ENCODE measurements around the gene NTN4. TPM values are rescaled to one million over a fixed set of nuclear protein-coding genes. Genes with fewer than 3 reads are reported as not detected.

Gene NTN4
- total and polyA plus RNA-seq, 12 donors = 10.1 to 62.5 (median 42.4) TPM

DNA sequence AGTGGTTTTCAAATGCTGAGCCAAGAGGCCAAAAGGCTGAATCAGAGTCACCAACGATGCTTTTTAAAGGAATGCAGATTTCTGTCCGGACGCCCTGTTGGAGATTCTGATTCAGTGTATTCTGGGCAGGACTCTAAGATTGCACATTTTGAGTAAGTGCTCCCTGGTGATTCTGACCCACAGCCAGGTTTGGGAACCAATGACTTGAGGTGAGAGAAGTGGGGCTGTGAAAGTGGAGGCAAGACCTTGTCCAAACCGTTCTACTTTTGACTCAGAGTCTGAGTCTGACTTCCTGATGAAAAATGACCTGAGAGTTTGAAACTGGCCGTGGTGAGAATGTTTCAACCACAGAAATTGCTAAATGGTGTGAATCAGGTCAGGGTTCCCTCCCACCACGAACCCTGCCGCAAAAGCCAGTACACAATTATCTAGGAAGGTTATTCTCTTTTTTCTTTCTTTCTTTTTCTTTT, 90.2 kb downstream of the NTN4 start:
- intact Hi-C loops (cut with DNase I) = no loop called here
- peak in 4 of 7 donors; percentile 22 to 42 (median 26) for DNase-seq
- H3K4me3 ChIP-seq = peak overlapping the region in 1 of 4 donors; percentile 9
- TF ChIP-seq, protein P1, sequence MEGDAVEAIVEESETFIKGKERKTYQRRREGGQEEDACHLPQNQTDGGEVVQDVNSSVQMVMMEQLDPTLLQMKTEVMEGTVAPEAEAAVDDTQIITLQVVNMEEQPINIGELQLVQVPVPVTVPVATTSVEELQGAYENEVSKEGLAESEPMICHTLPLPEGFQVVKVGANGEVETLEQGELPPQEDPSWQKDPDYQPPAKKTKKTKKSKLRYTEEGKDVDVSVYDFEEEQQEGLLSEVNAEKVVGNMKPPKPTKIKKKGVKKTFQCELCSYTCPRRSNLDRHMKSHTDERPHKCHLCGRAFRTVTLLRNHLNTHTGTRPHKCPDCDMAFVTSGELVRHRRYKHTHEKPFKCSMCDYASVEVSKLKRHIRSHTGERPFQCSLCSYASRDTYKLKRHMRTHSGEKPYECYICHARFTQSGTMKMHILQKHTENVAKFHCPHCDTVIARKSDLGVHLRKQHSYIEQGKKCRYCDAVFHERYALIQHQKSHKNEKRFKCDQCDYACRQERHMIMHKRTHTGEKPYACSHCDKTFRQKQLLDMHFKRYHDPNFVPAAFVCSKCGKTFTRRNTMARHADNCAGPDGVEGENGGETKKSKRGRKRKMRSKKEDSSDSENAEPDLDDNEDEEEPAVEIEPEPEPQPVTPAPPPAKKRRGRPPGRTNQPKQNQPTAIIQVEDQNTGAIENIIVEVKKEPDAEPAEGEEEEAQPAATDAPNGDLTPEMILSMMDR (IDR thresholded peaks at IDR 0.05) = no peak
- no peak for TF ChIP-seq POLR2A (IDR thresholded peaks at IDR 0.05)
- H3K4me1 ChIP-seq (replicated peaks in 1 of 2) = peaks cover 0 to 3% of the 10 kb centered on the region in 2 donors
- WGBS, 4 donors = 22 to 38% (median 33%) methylated on average over 7 of the region's 7 CpGs
- H3K27me3 ChIP-seq = no peaks in the 10 kb centered on the region
- H3K36me3 ChIP-seq (replicated peaks in 1 of 2) = no peaks in the 10 kb centered on the region
- no peaks in the 10 kb centered on the region for H3K9me3 ChIP-seq (replicated peaks in 1 of 3)
- H3K27ac ChIP-seq = peak overlapping the region in 1 of 5 donors; percentile 66

DNA sequence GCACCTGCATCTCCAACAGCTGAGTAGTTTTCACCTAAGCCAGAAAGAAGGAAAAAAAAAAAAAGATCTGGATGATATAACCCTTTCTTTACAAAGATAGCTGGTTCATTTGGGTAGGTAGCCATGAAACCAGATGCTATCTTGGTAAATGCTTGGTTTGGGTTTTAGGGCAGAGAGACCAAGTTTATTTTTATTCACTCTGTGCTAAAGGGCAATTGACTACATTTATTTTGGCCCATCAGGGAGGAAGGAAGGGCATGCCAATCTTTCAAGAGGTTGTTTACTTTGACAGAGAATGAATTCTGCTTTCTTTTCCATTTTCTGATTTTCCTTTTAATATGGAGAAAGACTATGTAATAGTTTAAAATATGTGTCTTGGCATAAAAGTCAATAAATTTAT, 91.0 kb downstream of the NTN4 start:
- peaks cover 2 to 3% of the 10 kb centered on the region in 2 donors for H3K4me1 ChIP-seq (replicated peaks in 1 of 2)
- TF ChIP-seq, protein P1 (IDR thresholded peaks at IDR 0.05) = no peak
- TF ChIP-seq POLR2A (IDR thresholded peaks at IDR 0.05) = no peak
- intact Hi-C loops (cut with DNase I) = no loop called here
- DNase-seq = no peak
- H3K27ac ChIP-seq = no peak overlapping the region
- no peak overlapping the region for H3K4me3 ChIP-seq
- H3K9me3 ChIP-seq (replicated peaks in 1 of 3) = no peaks in the 10 kb centered on the region
- no peaks in the 10 kb centered on the region for H3K36me3 ChIP-seq (replicated peaks in 1 of 2)
- no peaks in the 10 kb centered on the region for H3K27me3 ChIP-seq

DNA sequence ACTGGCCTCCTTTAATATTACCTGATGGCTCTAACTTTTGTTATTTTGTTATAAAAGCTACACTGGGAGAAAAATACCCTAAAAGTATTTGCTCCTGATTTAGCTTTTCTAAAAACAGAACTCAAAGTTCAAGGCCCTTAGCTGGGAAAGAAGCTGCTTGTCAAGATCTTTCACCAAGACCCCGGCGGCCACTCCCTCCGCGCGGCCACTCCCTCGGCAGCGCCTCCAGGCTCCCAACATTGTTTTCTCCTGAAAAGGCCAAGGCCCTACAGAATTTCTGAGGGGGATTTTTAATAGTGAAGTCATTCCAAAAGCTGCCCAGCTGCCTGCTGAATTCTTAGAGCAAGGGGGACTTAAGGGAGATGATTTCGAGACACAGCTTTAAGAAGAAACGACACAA, 96.4 kb downstream of the NTN4 start:
- WGBS, 4 donors = 31 to 52% (median 34%) methylated on average over 9 of the region's 9 CpGs
- Histone ChIP-seq H3K4me1 (replicated peaks in 1 of 2) (peaks cover 3 to 10% of the 10 kb centered on the region in 2 donors), H3K4me3 (peak overlapping the region in 1 of 4 donors; percentile 2), H3K27me3 (no peaks in the 10 kb centered on the region), H3K27ac (peak overlapping the region in 4 of 5 donors; percentile 30 to 73 (median 56)), H3K36me3 (replicated peaks in 1 of 2) (no peaks in the 10 kb centered on the region), H3K9me3 (replicated peaks in 1 of 3) (no peaks in the 10 kb centered on the region)
- intact Hi-C loops (cut with DNase I) = no loop called here
- peak; percentile 53 to 80 (median 64) for DNase-seq
- TF ChIP-seq, protein P1 (IDR thresholded peaks at IDR 0.05) = no peak
- no peak for TF ChIP-seq POLR2A (IDR thresholded peaks at IDR 0.05)

DNA sequence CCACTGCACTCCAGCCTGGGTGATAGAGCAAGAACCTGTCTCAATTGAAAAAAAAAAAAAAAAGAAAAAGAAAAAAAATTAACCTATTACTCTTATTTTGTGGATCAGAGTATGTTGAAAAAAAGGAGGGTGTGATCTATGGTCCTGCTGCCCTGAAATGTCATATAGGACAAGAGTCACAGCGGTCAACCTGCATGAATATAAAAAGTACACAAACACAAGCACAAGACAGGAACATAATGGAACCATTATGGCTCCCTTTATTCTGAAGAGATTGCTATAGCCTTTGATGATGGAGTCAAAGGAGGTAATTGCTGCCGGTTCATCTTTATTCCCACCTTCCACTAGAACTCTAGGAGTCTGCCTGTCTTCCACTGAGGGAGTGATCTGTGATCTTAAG, 96.9 kb downstream of the NTN4 start:
- Histone ChIP-seq H3K4me1 (replicated peaks in 1 of 2) (peaks cover 0 to 10% of the 10 kb centered on the region in 2 donors), H3K9me3 (replicated peaks in 1 of 3) (no peaks in the 10 kb centered on the region), H3K27ac (peak overlapping the region in 4 of 5 donors; percentile 30 to 73 (median 56)), H3K27me3 (no peaks in the 10 kb centered on the region), H3K4me3 (peak overlapping the region in 1 of 4 donors; percentile 2), H3K36me3 (replicated peaks in 1 of 2) (no peaks in the 10 kb centered on the region)
- intact Hi-C loops (cut with DNase I) = no loop called here
- DNase-seq = no peak
- WGBS, 4 donors = 58 to 75% (median 62%) methylated on average over 2 of the region's 2 CpGs
- TF ChIP-seq POLR2A (IDR thresholded peaks at IDR 0.05) = no peak
- TF ChIP-seq, protein P1 (IDR thresholded peaks at IDR 0.05) = no peak
